DND-41 (cell line): ENCODE results near the gene COPG2.

ENCODE experiments used
- CTCF ChIP-seq: IDR thresholded peaks from 2 replicates; pipeline ENCODE4 v1.5.1; 2012; ENCODE audit warnings: borderline replicate concordance, low read length, moderate library complexity, mild to moderate bottlenecking; ENCODE audit not compliant: poor library complexity, severe bottlenecking; ENCODE audit errors: extremely low read depth
- EZH2 ChIP-seq: IDR thresholded peaks from 3 replicates; pipeline ENCODE4 v1.6.1; 2012; ENCODE audit warnings: borderline replicate concordance, low read depth, mild to moderate bottlenecking, moderate library complexity, low read length, inconsistent platforms; ENCODE audit not compliant: severe bottlenecking

GRCh38 chr7:130471974-130472373 lies 196.6 kb downstream of the COPG2 start:
- TF ChIP-seq CTCF (no peak), EZH2 (no peak)
